ENCODE measurements around the gene CD84.

DNA sequence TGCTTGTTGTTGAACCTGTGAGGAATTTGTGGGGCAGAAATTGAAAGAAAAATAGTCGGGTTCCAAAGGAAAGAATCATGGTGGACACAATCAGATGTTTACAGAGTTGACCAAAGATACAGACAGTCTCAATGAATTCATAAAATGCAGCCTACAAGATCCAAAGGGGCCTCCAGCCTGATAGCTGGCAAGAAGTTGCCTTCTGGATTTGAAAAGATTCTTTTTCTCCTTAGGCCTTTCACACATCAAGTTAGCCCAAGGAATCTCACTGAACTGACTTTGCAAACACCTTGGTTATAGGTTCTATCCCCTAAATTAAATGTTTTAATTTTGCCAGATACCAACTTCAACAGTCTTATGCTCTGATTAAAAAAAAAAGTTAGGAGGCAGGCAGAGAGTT lies 46.0 kb upstream of the CD84 start:
- TF ChIP-seq, protein P1, sequence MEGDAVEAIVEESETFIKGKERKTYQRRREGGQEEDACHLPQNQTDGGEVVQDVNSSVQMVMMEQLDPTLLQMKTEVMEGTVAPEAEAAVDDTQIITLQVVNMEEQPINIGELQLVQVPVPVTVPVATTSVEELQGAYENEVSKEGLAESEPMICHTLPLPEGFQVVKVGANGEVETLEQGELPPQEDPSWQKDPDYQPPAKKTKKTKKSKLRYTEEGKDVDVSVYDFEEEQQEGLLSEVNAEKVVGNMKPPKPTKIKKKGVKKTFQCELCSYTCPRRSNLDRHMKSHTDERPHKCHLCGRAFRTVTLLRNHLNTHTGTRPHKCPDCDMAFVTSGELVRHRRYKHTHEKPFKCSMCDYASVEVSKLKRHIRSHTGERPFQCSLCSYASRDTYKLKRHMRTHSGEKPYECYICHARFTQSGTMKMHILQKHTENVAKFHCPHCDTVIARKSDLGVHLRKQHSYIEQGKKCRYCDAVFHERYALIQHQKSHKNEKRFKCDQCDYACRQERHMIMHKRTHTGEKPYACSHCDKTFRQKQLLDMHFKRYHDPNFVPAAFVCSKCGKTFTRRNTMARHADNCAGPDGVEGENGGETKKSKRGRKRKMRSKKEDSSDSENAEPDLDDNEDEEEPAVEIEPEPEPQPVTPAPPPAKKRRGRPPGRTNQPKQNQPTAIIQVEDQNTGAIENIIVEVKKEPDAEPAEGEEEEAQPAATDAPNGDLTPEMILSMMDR (IDR thresholded peaks at IDR 0.05) = no peak
- TF ChIP-seq POLR2A (IDR thresholded peaks at IDR 0.05) = no peak
